Activated T-helper 9 cell treated with anti-CD3 and anti-CD28 coated beads, Interleukin-2, amount 50 U/mL, for 16 hours (primary cell): ENCODE results near the gene DGAT2.

Experiments used
- DNase-seq: peaks from one replicate; pipeline ENCODE4 v3.0.0-alpha.2; 2020; ENCODE audit warnings: low read depth

Gene DGAT2

GRCh38 chr11:75757651-75758050 lies 10.9 kb upstream of the DGAT2 start:
- DNase-seq, result no peak

- DNase-seq, result no peak
Observed at GRCh38 chr11:75759832-75760231, 8.7 kb upstream of the DGAT2 start.

GRCh38 chr11:75760243-75760642 lies 8.3 kb upstream of the DGAT2 start:
- DNase-seq, result no peak

GRCh38 chr11:75760710-75761493 lies 7.7 kb upstream of the DGAT2 start:
- no peak for DNase-seq

- DNase-seq, result no peak
Observed at GRCh38 chr11:75762158-75762557, 6.4 kb upstream of the DGAT2 start.

GRCh38 chr11:75762885-75763284 lies 5.7 kb upstream of the DGAT2 start:
- no peak for DNase-seq

- no peak for DNase-seq
Observed at GRCh38 chr11:75763846-75764245, 4.7 kb upstream of the DGAT2 start.

- no peak for DNase-seq
Observed at GRCh38 chr11:75765116-75765515, 3.5 kb upstream of the DGAT2 start.

- DNase-seq, result no peak
Observed at GRCh38 chr11:75766443-75767227, 1.9 kb upstream of the DGAT2 start.

GRCh38 chr11:75767228-75767572 lies 1.4 kb upstream of the DGAT2 start:
- DNase-seq, result no peak

GRCh38 chr11:75767793-75768111 lies 826 bp upstream of the DGAT2 start:
- DNase-seq, result no peak

- DNase-seq, result no peak
Observed at GRCh38 chr11:75768909-75769771, 562 bp downstream of the DGAT2 start.

GRCh38 chr11:75770102-75770501 lies 1.5 kb downstream of the DGAT2 start:
- DNase-seq, result no peak

GRCh38 chr11:75771646-75772410 lies 3.2 kb downstream of the DGAT2 start:
- DNase-seq, result no peak

- no peak for DNase-seq
Observed at GRCh38 chr11:75773595-75774353, 5.2 kb downstream of the DGAT2 start.

- DNase-seq, result no peak
Observed at GRCh38 chr11:75775056-75775455, 6.5 kb downstream of the DGAT2 start.

- DNase-seq, result no peak
Observed at GRCh38 chr11:75776546-75776945, 8.0 kb downstream of the DGAT2 start.

GRCh38 chr11:75777461-75778110 lies 9.0 kb downstream of the DGAT2 start:
- DNase-seq, result no peak

- DNase-seq, result no peak
Observed at GRCh38 chr11:75778962-75779361, 10.4 kb downstream of the DGAT2 start.

- no peak for DNase-seq
Observed at GRCh38 chr11:75779960-75780359, 11.4 kb downstream of the DGAT2 start.

- no peak for DNase-seq
Observed at GRCh38 chr11:75780888-75781287, 12.3 kb downstream of the DGAT2 start.
